ENCODE results near the gene IDI1.

Gene IDI1

GRCh38 chr10:990808-991207 lies 58.1 kb downstream of the IDI1 start:
- Histone ChIP-seq H3K4me3 (ENCODE audit: low read depth in 1 of 2, low read length in 2 of 2) (no peak overlapping the region), H3K9ac (ENCODE audit: low read length) (no peak overlapping the region), H3K27ac (ENCODE audit: low read depth, low read length) (no peak overlapping the region), H3K27me3 (ENCODE audit: control insufficient read depth in 1 of 2, insufficient read depth in 2 of 2, low read length in 2 of 2) (no peaks in the 10 kb centered on the region), H3K9me3 (ENCODE audit: low read length) (no peaks in the 10 kb centered on the region), H3K36me3 (ENCODE audit: insufficient read depth, low read length) (peaks cover 22% of the 10 kb centered on the region), H3K4me1 (ENCODE audit: insufficient read depth, low read length) (peaks cover 20% of the 10 kb centered on the region)

Data from muscle layer of colon (tissue), 2 donors.